Upper lobe of left lung (tissue), 4 donors: ENCODE data around the gene DNAJC22.

Experiments
- CTCF ChIP-seq, 6 experiments: fragments of 450-650 bp in 4 of 6; fragments of 200-600 bp in 2 of 6; sonication (generic) in 2 of 6; IDR thresholded peaks; one replicate each; pipeline ENCODE4 v1.5.1; 2016 to 2019; ENCODE audit warnings: antibody characterized with exemption in 6 of 6
- EP300 ChIP-seq, 4 donors: sonication (generic); formaldehyde crosslinking; IDR thresholded peaks; one replicate each; pipeline ENCODE4 v1.5.1; 2017; ENCODE audit warnings: antibody characterized with exemption in 4 of 4, control low read depth in 2 of 4
- POLR2A ChIP-seq, 4 donors: fragments of 450-650 bp; IDR thresholded peaks; one replicate each; pipeline ENCODE4 v1.5.1; 2016 to 2017; ENCODE audit warnings: antibody characterized with exemption in 4 of 4, mild to moderate bottlenecking in 2 of 4
- POLR2AphosphoS5 ChIP-seq, 2 donors: sonication (generic); formaldehyde crosslinking; IDR thresholded peaks; one replicate each; pipeline ENCODE4 v1.5.1; 2017; ENCODE audit warnings: antibody characterized with exemption in 2 of 2

GRCh38 chr12:49297695-49298060 is 49.0 kb upstream of the DNAJC22 start:
- TF ChIP-seq POLR2A (IDR thresholded peaks at IDR 0.05), result no peak
- TF ChIP-seq POLR2AphosphoS5 (IDR thresholded peaks at IDR 0.05), result no peak
- no peak for TF ChIP-seq CTCF (IDR thresholded peaks at IDR 0.05)
- no peak for TF ChIP-seq EP300 (IDR thresholded peaks at IDR 0.05)
